Middle frontal gyrus (tissue), 1 donor: ENCODE data around the gene FUBP3.

Source experiments
- DNase-seq: peaks from one replicate; pipeline ENCODE4 v3.0.0-alpha.2; 2015; ENCODE audit warnings: low spot score; ENCODE audit errors: extremely low spot score

FUBP3 gene

DNA sequence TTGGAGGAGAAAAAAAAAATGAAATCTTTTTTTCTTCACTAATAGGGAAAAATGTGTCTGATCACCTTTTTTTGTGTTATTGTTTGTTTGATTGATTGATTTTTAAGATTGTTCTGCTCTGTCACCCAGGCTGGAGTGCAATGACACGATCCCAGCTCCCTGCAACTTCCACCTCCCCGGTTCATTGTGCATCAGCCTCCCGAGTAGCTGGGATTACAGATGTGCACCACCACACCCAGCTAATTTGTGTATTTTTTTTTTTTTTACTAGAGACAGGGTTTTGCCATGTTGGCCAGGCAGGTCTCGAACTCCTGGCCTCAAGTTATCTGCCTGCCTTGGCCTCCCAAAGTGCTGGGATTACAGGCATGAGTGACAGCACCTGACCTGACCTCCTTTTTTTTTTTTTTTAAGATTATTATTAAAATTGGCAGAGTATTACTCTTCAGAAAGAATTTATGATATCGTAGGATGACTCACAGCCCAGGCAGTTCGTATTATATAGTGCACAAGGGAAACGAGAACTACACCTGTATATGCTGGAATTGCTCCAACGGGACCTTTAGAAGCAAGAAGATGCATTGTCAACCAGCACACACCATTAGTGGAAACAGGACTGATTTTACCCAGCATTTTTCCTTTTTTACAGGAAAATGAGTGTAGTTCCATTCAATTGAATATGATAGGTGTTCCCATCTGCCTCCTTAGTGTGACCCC, 27.7 kb downstream of the FUBP3 start:
- DNase-seq: no peak

DNA sequence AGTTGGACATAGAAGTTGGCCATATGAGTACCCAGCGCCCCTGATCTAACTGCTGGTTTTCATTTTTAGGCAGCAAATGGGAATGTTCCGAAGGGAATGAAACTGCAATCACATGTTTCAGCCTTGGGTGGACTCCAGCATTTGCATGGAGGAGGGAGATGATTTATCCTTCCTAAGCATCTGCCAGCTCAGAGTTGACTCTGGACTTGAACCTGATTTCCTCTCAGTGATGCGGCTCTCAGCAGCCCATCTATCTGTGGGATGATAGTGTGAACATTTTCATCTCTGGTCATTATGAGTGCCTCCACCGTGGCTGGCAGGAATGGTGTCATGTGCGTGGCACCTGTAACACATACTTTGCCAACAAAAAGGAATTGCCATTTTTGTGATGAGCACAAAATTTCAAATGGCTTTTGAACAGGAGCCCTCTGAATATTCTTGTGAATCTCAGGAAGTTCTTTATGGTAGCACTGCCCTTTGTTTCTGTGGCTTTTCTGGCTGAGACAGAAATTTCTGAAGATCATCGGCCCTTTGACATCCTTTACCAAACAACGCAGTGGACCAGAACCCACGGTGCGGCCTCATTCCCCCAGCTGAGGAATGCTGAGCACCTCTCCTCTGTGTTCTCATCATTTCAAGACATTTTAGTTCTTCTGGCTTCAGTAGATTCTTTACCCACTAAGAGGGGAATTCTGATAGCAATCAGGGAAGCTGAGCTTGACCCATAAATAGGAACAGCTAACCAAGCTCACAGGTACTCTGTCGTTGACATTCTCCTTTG, 28.5 kb downstream of the FUBP3 start:
- no peak for DNase-seq

DNA sequence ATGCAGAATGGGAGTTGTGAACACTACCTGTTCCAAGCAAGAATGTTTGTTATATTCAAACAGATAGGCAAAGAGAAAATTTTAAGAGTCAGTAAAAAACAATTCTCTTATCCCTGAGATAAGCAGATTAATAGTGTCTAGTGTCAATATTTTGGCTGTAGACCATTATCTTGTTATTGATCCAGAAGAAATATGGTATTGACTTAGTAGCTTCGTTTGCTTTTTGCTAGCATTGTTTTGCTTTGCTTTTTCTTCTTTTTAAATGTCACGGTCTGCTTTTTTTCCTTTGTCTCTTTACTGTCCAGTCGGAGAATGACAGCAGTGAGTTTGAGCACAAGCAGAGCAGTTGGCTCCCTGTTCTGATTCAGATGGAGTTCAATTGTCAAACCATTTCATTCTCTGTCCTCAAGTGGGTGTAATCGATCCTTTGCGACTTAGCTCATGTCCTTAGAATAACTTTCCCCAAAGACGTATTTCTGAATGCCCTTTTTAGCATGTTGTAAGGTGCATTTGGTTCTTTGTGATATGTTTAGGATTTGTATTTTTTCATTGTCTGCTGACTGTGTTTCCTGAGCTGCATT, 29.3 kb downstream of the FUBP3 start:
- DNase-seq: no peak

DNA sequence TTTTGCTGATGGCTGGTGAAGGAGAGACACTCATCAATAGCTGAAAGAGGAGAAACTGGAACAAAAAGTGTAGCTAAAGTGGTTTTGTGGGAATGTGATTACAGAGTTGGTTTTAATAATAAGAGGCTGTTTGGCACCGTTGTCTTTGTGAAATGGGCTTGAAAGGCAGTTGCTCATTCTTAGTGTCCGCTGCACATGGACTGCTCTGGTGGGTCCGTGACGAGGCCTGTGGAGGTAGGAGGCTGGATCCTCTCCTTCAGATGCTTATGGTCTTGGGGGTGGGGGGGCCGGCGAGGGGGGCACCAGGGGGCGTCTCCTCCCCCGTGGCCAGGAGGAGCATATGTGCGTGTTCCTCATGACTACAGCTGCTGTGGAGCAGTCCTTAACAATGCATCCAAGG, 29.8 kb downstream of the FUBP3 start:
- no peak for DNase-seq

DNA sequence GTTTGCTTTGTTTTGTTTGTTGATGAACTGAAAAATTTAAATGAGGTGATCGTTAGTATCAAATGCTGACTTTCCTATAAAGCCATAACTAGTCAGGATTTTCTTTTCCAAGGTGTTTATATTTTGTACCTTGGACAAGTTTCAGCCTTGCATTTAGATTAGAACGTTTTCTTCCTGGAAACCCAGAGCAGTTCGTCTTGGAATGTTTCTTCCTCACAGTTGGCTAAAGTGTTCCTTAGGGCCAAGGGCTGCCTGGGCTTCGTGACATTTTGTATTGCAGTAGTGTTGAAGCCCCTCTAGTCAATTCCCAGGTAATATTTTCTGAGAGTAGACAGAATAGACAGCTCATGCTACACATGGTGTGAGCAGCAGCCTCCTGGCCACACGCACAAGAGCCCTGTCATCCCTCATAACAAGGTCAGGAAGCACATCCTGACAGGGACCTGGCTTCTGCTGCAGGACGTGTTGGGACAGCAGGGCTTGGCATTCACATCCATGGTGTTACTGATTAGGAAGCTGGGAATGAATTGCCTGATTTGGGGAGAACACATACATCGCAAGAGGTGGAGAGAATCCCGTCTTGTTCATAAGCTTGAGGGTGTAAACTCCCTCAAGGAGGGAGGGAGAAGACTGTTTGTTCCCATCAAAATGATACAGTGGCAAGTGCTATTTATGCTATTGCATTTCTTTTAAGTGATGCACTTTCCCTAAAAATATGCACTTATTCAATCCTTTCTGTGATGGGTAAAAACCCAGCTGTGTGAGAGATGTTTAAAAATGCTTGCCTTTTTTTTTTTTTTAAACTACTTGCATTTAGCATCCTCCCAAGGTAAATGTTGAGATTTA, 31.7 kb downstream of the FUBP3 start:
- DNase-seq: no peak

DNA sequence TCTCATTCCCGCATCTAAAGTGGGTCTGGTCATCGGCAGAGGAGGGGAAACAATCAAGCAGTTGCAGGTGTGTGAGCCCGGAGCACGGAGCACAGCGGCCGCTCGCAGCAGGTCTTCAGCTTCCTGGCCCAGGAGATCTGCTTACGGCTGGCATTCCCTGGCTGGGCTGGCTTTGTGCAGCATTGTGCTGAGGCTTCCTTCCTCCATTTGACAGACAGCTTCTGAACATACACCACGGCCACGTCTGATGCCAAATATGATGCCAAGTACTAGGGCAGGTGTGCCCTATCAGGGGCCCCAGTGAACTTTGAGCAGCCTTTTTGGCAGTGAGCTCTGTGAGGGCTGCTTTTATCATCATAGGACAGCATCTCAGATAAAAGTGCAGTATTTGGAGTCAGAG, 37.1 kb downstream of the FUBP3 start:
- no peak for DNase-seq

DNA sequence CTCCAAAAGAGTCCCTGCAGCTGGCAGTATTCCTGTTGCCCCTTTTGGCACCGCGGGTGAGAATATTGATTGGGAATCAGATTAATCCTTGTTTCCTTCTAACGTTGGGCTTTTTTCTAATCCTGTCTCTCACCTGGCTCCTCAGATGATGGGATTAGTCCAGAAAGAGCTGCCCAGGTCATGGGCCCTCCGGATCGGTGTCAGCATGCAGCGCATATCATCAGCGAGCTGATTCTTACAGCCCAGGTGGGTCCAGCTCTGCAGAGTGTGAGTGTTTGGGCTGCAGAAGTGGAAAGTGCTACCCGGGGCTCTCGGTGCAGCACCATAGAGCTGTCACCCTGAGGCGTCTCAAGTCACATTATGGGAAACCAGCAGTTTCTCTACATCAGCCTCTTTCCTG, 44.1 kb downstream of the FUBP3 start:
- DNase-seq: no peak

DNA sequence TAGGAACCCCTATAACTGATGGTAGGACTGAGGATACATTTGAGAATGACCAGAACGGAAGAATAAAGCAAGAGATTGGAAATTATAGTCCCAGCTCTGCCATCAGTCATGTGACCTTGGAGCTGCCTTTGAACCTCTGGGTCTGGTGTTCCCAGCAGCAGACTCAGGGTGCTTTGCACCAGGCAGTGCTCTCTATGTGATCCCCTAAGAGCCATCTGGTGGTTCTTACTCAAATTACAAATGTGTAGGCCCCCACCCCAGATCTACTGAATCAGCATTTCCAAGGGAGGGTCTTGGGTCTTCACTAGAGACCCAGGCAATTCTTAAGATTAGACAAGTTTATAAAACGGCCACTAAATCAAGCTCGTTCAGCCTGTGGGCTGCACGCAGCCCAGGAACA, 44.8 kb downstream of the FUBP3 start:
- no peak for DNase-seq

DNA sequence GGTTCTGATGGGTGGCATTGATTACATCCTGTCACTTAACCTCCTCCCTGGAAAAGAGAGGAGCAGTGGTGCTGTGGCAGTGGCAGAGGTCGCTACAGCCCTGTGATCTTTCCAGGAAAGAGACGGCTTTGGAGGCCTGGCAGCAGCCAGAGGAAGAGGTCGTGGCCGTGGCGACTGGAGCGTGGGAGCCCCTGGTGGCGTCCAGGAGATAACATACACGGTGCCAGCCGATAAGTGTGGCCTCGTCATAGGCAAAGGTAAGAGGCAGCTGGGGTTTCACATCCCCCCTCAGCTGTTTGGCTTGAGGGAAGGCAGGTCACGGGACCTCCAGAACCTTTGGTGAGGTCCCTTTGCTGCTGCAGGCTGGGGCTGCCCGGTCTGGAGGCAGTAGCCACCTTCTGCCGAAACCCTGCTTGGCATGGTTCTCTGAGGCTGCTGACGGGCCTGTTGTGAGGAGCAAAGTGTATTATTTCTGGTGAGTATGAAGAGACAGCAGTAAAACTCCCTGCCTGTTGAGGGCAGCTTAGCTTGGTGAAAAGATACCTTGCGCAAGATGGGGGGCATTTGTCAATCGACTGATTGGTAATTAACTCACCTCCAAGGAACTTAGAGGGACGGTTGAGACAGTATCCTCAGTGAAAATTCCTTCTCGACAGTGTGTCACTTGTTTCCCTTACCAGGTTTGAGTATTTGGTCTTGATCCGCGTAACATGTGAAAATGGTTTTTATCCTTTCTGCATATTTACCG, 47.0 kb downstream of the FUBP3 start:
- no peak for DNase-seq

DNA sequence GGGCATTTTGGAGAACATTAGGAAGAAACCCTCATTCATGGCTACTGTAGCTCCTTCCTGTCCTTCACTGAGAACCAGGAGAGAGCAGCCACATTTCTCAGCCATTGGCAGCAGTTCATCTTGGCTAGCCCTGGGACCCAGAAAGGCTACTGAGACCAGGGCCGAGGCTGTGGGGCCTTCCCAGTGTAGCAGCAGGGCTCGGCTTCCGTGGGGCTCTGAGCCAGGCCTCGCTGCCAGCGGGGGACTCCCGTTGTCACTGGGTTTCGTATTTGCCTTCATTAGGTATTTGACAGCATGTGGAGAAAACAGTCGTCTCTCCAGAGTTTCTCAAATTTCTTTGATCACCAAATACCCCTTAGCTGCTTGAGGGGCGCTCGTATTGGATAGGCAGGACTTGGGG, 47.7 kb downstream of the FUBP3 start:
- DNase-seq: no peak

DNA sequence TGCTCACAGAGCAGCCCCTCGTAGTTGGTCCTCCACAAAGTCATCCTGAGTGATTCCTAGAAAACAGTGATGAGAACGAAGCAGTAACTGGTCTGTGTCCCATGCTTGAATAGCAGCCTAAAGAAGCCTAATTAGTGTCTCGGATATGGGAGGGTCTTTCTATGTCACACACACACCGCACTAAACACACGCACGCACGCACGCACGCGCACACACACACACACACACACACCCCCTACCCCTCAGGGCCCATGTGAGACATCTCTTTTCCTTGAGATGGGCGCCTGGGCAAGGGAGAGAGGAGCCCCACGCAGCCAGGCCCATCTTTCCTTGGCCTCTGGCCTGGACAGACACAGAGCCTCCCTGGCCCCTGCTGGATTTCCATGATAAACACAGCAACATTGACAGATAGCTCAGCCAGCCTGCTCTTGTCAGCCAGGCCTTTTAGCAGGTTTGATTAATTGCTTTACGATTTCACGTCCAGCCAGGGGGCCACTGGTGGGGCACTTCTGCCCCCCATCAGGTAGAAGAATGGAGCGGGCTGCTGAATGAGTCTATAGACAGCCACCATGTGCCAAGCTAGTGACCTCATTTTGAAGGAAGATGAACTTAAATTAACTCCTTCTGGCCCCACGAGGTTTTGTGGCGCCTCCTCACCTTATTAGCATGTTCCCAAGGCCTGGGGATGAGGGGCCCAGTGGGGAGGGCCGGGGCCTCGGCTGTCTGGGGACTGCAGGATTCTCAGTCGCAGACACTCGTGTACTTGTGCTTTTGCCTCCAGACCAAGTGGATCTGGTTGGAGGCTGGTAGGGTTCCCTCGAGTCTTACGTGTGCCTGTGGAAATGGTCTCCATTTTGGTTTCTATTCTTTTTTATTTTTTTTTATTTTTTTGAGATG, 48.8 kb downstream of the FUBP3 start:
- DNase-seq: no peak

DNA sequence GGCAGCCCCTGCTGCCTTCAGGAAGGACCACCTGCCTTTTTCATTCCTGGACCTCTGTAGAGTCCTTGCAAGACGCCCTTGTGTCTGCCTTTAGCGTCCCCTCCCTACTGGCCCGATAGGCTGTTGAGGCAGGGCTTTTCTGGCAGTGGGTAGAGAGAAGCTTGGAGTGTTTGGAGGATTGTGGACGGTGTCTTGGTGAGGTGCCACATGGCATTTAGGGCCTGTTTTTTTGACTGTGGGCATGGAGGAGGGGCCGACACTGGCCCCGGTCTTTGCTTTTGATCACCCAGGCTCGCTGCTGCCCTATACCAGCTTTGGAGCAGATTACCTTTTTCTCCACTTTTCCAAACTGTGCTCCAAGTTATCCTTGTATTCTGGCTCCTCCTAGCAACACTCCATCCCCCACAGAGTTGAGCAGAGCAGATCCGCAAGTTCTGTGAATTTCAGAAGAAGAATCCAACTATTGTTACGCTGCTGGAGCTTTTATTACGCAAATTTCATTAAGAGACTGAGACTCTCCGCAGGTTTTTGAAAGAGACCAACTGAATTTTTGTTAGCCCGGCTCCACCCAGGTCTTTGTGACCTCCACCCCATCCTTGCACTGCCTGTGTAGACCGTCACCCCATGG, 50.2 kb downstream of the FUBP3 start:
- no peak for DNase-seq

DNA sequence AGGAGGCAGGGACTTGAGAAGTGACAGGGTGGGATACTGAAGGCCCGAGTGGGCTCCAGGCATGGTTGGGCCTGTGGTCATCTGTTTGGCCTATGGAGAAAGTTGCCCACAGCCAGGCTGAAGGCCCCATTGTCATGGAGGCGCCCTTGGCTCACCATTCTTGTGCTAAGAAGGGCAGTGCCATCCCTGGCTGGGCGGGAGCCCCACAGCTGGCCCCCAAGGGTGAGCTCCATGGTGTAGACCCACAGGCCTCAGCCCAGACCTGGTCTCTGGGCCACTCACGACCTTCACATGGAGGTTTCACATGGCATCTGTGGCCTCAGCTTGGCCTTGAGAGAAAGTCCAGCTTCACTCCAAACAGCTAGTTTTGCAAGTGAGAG, 50.7 kb downstream of the FUBP3 start:
- no peak for DNase-seq

DNA sequence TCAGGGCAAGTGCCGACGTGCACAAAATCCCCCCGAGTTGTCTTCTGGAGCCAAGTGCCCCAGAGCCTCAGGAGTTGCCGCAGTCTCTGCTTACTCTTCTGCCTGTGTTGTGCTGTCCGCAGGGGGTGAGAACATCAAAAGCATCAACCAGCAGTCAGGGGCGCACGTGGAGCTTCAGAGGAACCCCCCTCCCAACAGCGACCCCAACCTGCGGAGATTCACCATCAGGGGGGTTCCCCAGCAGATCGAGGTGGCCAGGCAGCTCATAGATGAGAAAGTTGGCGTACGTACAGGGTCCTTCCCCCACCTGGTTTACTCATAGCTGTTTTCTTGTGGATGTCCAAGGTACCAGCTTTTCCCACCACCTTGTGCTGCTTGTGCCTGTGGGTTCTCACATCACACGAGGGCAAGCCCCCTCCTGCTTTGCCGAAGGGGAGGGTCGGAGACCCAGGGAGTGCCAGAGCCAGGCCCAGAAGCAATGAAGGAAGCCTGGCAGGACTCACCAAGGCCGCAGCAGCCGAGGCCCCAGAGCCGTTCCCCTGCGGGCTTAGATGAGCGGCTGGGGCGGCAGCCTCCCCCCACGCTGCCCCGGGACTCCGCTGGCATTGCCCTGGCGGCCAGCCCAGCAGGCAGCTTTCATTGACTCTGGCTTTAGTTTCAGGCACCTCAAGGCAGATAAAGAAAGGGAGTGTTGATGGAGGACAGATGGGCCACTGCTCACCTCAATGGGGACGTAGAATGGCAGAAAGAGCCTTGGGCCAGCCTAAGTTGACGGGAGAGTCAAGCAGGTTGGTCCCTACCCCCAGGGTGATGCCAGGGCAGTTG, 51.3 kb downstream of the FUBP3 start:
- DNase-seq: no peak

DNA sequence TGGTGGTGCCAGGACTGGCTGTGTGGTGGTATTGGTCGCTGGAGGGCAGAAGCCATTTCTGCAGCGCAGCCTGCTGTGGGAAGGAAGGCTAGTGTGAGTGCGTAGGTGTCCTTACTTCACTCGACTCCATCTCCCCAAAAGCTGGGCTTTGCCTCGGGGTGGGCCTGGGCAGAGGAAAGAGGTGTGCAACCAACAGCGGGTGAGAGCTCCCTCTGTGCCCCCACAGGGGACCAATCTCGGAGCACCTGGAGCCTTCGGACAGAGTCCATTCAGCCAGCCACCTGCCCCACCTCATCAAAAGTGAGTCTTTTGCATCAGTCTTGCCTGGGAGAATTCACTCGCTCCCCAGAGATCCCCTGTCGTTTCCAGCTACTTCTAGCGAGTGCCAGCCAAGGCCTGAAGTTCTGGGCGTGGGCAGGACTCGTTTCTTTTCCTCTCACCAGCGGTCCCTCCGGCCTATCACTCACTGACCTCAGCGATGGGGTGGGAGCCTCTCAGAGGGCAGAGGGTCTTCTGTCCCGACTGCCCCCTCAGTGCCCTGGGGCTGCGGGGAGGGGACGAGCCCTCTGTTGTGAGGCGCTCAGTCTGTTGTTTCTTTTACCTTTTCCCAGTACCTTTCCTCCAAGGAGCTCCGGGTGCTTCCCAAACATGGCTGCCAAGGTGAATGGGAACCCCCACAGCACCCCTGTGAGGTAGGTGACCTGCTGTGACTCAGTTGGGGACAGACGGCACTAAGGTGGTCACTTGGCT, 52.1 kb downstream of the FUBP3 start:
- DNase-seq: no peak

DNA sequence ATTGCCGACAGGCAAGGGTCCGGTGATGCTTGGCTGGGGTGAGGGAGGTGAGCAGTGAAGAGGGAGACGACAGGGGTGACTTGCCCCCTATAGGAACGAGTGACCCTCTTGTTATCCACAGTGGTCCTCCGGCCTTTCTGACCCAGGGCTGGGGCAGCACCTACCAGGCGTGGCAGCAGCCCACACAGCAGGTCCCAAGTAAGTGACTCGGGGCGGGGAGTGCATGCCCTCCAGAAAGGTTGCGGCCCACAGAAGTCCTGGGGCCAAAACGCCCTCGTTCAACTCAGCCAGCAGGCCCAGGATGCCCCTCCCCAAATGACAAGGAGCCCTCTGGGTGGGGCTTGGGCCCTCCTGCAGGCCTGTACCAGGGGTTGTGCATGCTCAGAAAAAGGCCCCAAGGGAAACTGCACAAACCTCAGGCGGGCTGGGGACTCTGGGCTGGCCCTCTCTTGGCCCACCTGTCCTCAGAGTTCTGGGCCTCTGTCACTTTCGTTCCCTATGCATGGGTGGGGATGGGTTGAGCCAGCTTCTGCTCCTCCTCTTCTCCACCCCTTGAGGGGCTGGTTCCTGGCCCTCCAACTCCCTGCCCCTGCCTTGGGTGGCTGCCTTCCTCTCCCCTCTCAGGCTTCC, 52.8 kb downstream of the FUBP3 start:
- no peak for DNase-seq

DNA sequence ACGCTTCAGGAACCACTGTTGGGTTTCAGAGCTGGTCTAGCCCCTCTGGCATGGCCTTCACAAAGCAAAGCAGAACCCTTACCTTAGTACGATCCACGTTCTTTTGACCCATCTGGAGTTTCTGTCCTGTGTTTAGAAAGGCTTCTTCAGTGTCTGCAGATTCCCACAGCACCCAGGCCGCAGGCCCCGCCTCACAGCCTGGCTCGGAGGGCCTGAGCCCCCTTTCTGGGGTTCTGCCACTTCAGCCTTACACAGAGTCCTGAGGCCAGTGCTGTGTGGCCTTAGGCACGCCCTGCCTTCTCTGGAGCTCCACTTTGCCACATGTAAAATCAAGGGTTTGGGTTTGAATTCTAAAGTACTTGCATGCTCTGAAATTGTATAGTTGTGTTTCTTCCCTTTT, 53.5 kb downstream of the FUBP3 start:
- DNase-seq: no peak
